GM18873 (cell line): ENCODE results near the gene IP6K2.

Experiments used
- ATAC-seq: cut with Tn5 transposase; IDR thresholded peaks from one replicate; pipeline ENCODE4 v1.9.1; 2021; ENCODE audit warnings: mild to moderate bottlenecking, moderate library complexity, moderate number of reproducible peaks; ENCODE audit not compliant: unreplicated experiment, low FRiP score

Gene IP6K2

GRCh38 chr3:48692551-48692950 is 24.5 kb downstream of the IP6K2 start:
- no peak for ATAC-seq

GRCh38 chr3:48690846-48691458 is 26.1 kb downstream of the IP6K2 start:
- ATAC-seq, result no peak

- ATAC-seq, result no peak
Observed at GRCh38 chr3:48689384-48689783, 27.6 kb downstream of the IP6K2 start.

- ATAC-seq, result no peak
Observed at GRCh38 chr3:48688737-48689075, 28.3 kb downstream of the IP6K2 start.

GRCh38 chr3:48688032-48688736 is 28.8 kb downstream of the IP6K2 start:
- no peak for ATAC-seq

DNA sequence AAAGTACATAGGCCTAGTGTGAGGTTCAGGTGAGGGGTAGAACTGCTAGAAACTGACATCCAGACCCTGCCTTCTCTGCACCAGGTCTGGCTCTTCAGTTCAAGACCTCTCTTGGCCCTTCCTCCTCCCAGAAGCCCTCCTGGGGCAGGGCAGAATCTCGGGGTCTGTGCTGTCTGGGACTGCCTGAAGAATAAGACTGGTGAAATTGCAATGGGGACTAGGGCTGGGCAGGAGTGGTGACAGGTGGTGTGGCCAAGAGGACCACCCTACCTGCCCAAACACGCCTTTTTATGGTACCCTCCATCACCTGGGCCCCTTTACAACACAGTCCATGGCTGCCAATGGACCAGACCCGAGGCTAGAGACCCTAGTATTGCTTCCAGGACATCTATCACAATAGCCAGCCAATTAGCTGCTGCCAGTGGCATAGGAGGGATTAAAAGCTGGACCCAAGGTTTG is 29.8 kb downstream of the IP6K2 start:
- no peak for ATAC-seq

DNA sequence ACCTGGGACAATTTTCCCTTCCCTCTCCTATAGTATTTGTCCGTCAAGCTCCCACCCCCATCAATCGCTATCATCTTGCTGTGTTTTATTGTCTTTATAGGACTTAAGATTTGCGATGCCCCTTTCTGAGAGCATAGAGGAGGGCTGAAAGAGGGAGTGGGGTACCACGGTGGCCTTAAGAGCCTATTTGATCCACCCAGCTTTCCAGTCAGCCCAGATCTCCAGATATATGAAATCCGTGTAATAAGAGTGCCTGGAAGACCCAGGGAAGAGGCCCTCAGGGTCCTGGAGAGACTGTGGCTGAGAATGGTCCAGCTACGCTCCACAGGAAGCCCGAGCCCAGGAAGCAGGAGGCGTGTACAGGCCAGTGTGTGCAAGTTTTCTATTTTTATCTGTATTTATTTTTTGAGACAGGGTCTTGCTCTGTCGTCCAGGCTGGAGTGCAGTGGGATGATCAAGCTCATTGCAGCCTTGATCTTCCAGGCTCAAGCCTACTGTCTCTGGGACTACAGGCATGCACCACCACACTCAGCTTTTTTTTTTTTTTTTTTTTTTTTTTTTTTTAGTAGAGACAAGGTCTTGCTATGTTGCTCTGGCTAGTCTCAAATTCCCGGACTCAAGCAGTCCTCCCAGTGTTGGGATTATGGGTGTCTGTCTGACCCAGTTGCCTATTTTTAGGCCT is 30.3 kb downstream of the IP6K2 start:
- no peak for ATAC-seq

DNA sequence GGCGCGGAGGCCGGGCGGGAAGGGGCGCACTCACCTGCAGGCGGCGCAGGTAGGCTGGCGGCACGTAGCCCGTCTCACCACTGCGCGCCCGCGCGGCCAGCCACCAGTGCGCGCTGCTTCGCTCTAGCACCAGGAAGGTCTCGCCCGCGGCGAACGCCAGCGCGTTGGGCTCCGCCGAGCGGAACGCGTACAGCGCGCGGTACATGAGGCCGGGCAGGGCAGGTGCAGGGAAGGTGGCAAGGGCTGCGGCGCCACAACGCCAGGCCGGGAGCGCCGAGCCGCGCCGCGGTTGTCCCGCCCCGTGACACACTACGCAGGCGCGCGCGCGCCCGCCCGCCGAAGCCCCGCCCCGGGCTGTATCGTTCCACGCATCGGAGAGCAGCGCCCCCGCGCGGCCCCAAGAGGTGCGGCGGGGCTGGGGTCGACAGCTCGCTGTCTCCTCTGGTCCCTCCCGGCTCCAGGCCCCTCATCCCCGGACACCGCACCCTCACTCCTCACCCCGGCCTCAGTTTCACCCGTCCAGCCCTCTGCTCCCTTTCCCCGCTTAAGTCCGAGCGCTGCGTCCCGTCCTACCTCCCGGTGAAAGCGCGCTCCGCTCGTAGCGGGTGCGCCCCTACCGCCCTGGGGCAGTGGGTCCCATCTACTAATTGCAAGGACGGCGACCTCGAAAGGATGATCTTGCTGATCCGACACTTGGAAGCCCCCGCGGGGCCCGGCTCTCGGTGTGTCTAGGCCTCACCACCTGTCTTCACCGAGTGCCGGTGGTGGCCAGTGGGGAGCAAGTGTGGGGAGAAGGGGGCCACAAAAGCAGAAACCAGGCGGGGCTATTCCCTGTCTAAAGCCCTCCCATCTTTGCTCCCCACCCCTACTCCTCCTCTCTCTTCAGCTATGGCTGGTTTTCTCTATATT is 31.2 kb downstream of the IP6K2 start, which contains the start of gene NCKIPSD:
NCKIPSD (minus strand) TSS at position 313 of the 909 bp plus-strand sequence; CDS start at position 205, 108 bp downstream.
- ATAC-seq, result peak; percentile 46

DNA sequence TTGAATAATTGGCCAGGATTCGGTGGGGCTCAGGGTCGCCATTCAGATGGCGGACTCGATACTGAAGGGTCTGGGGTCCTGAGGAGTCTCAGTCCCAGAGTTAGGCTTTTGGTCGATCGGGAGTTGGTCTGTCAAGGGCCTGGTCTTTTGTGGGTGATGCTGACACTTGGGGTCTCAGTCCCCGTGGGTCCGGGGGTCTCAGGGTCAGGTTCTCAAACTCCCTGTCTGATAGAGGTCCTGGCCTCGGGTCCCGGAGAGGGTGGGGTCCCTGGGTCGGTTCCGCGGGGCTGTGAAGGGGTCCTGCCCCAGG is 31.8 kb downstream of the IP6K2 start:
- peak; percentile 1 for ATAC-seq

- no peak for ATAC-seq
Observed at GRCh38 chr3:48684480-48685143, 32.4 kb downstream of the IP6K2 start.

DNA sequence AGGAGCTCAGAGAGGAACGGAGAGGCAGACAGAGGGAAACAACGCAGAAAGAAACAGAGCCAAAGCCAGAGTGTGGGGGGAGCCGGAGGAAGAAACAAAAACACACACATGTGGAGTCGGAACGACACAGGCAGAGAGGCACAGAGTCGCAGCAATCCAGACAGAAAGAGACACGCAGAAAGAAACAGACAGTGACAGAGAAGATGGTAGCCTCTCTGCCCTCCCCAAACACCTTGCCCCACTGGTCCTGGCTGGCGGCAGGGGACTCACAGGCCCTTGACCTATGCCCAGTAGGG is 33.0 kb downstream of the IP6K2 start:
- ATAC-seq, result no peak

- ATAC-seq, result no peak
Observed at GRCh38 chr3:48682786-48683185, 34.2 kb downstream of the IP6K2 start.

GRCh38 chr3:48681974-48682610 is 34.9 kb downstream of the IP6K2 start:
- ATAC-seq, result no peak

- no peak for ATAC-seq
Observed at GRCh38 chr3:48681541-48681880, 35.5 kb downstream of the IP6K2 start.

- ATAC-seq, result no peak
Observed at GRCh38 chr3:48680811-48681540, 36.0 kb downstream of the IP6K2 start.

- no peak for ATAC-seq
Observed at GRCh38 chr3:48679411-48680391, 37.3 kb downstream of the IP6K2 start.

DNA sequence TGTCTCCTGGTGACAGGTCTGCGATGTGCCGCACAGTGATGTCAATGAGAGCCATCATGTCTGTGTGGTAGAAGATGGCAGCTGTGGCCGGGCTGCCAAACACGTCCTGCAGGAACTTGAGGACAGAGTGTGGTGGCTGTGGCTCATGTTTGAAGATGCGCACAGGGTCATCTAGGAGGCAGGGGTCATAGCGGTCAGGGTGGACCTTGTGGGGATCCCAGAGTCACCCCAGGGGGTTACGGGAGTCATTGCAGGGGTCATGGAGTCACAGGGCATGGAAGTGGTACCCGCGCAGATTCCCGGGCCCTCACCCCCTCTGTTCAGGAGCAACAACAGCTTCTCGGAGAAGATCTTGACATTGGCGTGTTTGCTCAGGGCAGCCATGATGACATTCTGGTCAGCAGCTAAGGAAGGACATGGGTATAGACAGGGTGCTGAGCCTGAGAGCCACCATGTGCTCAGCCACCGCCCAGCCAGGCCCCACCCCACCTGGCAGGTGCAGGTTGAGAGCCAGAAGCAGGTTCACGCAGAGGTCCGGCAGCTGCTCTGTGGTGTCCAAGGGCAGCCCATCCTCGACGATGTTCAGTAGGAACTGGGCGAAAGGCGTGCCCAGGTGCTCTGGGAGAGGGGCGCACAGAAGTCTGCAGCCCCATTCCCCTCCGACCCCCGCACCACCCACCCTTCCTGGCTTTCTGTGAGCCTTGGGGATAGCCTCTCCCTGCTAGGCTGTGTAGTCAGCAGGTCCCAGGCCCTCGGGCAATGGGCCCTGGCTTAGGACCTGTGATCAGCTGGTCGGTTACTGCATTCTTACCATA is 38.2 kb downstream of the IP6K2 start:
- ATAC-seq, result no peak
